Aorta (tissue), 5 donors: Measurements from ENCODE around the gene CD47. TPM values are rescaled to one million over a fixed set of nuclear protein-coding genes. Genes with fewer than 3 reads are reported as not detected.

ENCODE experiments used
- ATAC-seq: fragments of 200-7000 bp; cut with Tn5 transposase; one replicate; pipeline ENCODE4 v1.9.1; 2022; ENCODE audit warnings: moderate library complexity; ENCODE audit not compliant: low FRiP score
- DNase-seq, 2 donors: peaks; one replicate each; pipeline ENCODE4 v3.0.0-alpha.2; 2020
- H3K27ac ChIP-seq, 2 donors: one replicate each; pipeline ENCODE4 v1.5.1; 2013; ENCODE audit warnings: low read length in 2 of 2, mild to moderate bottlenecking in 2 of 2, moderate library complexity in 2 of 2, control low read depth in 1 of 2, inconsistent platforms in 1 of 2, low read depth in 1 of 2
- H3K27me3 ChIP-seq, 2 donors: one replicate each; pipeline ENCODE4 v1.6.1; 2013; ENCODE audit warnings: control low read depth in 1 of 2, low read length in 1 of 2, mild to moderate bottlenecking in 1 of 2, moderate library complexity in 1 of 2; ENCODE audit not compliant: insufficient read depth in 2 of 2, control insufficient read depth in 1 of 2
- H3K36me3 ChIP-seq, 2 donors: one replicate each; pipeline ENCODE4 v1.6.1; 2013; ENCODE audit warnings: control low read depth in 1 of 2, low read length in 1 of 2, mild to moderate bottlenecking in 1 of 2; ENCODE audit not compliant: insufficient read depth in 2 of 2, control insufficient read depth in 1 of 2
- H3K4me1 ChIP-seq, 2 donors: one replicate each; pipeline ENCODE4 v1.6.1; 2013; ENCODE audit warnings: low read length in 2 of 2, control low read depth in 1 of 2, mild to moderate bottlenecking in 1 of 2, moderate library complexity in 1 of 2; ENCODE audit not compliant: insufficient read depth in 2 of 2, control insufficient read depth in 1 of 2
- H3K4me3 ChIP-seq, 2 donors: one replicate each; pipeline ENCODE4 v1.5.1; 2013; ENCODE audit warnings: low read length in 2 of 2, control low read depth in 1 of 2, mild to moderate bottlenecking in 1 of 2
- H3K9me3 ChIP-seq: one replicate; pipeline ENCODE4 v1.6.1; 2013; ENCODE audit warnings: mild to moderate bottlenecking, low read length; ENCODE audit not compliant: control insufficient read depth
- WGBS, 2 donors: extraction: QIAGEN DNeasy Blood & Tissue Kit; methylation state at CpG; one replicate each; pipeline ENCODE4 v1.1.7; 2013; 5-methylcytosine and 5-hydroxymethylcytosine counted together
- intact Hi-C, 2 donors: fragments of 100-400 bp; cut with DNase I; formaldehyde crosslinking; loops; one replicate each; pipeline versions ENCODE4 v1.14.2 to v1.15.0; 2022
- polyA plus RNA-seq, 2 donors: library from polyadenylated mRNA; stranded (reverse); fragments of 200-250 nt; gene quantifications; one replicate each; pipeline ENCODE4 v1.2.3, GENCODE V29; 2013
- total RNA-seq, 2 donors: library from RNA; stranded (reverse); fragmentation: NEBNext Ultra II Directional; extraction: Animal tissue kit (Norgen Biotek cat#: 25700); gene quantifications; one replicate each; pipeline ENCODE4 v1.2.1, GENCODE V29; 2021
- donor health status: healthy with polysubstance abuse.
- donor health status: Bipolar disorder and iron deficiency.
- donor health status: DM: no; HTN: no; CAD: no.
- donor health status: DM: no; HTN: no; CAD: no.
- donor health status: DM: yes; HTN: yes; CAD: no.

CD47 gene
- total and polyA plus RNA-seq, 4 donors = 14.9 to 96.7 (median 58.9) TPM

- Histone ChIP-seq H3K4me3 (peak overlapping the region; percentile 73 to 80), H3K36me3 (no peaks in the 10 kb centered on the region), H3K9me3 (no peaks in the 10 kb centered on the region), H3K27me3 (no peaks in the 10 kb centered on the region), H3K4me1 (peaks cover 0 to 5% of the 10 kb centered on the region in 2 donors), H3K27ac (no peak overlapping the region)
- no peak for ATAC-seq
- no peak for DNase-seq
- intact Hi-C loops = no loop called here
- 1% methylated on average over 10 of the region's 10 CpGs for WGBS, 2 donors
These were observed 1.3 kb downstream of the CD47 start for GRCh38 chr3:108089579-108089978.

- no peaks in the 10 kb centered on the region for H3K36me3 ChIP-seq
- ATAC-seq (no peak), DNase-seq (no peak)
- peaks cover 0 to 8% of the 10 kb centered on the region in 2 donors for H3K4me1 ChIP-seq
- no peak overlapping the region for H3K27ac ChIP-seq
- H3K4me3 ChIP-seq = peak overlapping the region; percentile 28 to 80
- intact Hi-C loops = no loop called here
- no peaks in the 10 kb centered on the region for H3K9me3 ChIP-seq
- H3K27me3 ChIP-seq = no peaks in the 10 kb centered on the region
- WGBS, 2 donors = 12 to 13% methylated on average over 2 of the region's 2 CpGs
These were observed 2.1 kb downstream of the CD47 start for GRCh38 chr3:108088697-108089096.

- Histone ChIP-seq H3K27me3 (no peaks in the 10 kb centered on the region), H3K9me3 (no peaks in the 10 kb centered on the region), H3K36me3 (no peaks in the 10 kb centered on the region), H3K4me3 (no peak overlapping the region), H3K4me1 (peaks cover 0 to 8% of the 10 kb centered on the region in 2 donors), H3K27ac (no peak overlapping the region)
- WGBS, 2 donors = 71 to 72% methylated on average over 4 of the region's 4 CpGs
- intact Hi-C loops = no loop called here
- no peak for DNase-seq
- ATAC-seq = no peak
These were observed 2.7 kb downstream of the CD47 start for GRCh38 chr3:108088146-108088545.

GRCh38 chr3:108086653-108087052 lies 4.2 kb downstream of the CD47 start:
- intact Hi-C loops = no loop called here
- Histone ChIP-seq H3K4me3 (no peak overlapping the region), H3K36me3 (no peaks in the 10 kb centered on the region), H3K4me1 (peaks cover 0 to 11% of the 10 kb centered on the region in 2 donors), H3K27ac (no peak overlapping the region), H3K27me3 (no peaks in the 10 kb centered on the region), H3K9me3 (no peaks in the 10 kb centered on the region)
- no peak for DNase-seq
- 97 to 98% methylated on average over 4 of the region's 4 CpGs for whole genome bisulfite sequencing, 2 donors
- no peak for ATAC-seq

GRCh38 chr3:108085810-108086350 lies 5.0 kb downstream of the CD47 start:
- peaks cover 0 to 11% of the 10 kb centered on the region in 2 donors for H3K4me1 ChIP-seq
- no peak for ATAC-seq
- no peaks in the 10 kb centered on the region for H3K9me3 ChIP-seq
- no peaks in the 10 kb centered on the region for H3K27me3 ChIP-seq
- intact Hi-C loops = no loop called here
- WGBS, 2 donors = 87 to 92% methylated on average over 2 of the region's 2 CpGs
- H3K4me3 ChIP-seq = no peak overlapping the region
- H3K27ac ChIP-seq = no peak overlapping the region
- DNase-seq = no peak
- H3K36me3 ChIP-seq = no peaks in the 10 kb centered on the region

GRCh38 chr3:108085370-108085769 lies 5.5 kb downstream of the CD47 start:
- no peaks in the 10 kb centered on the region for H3K36me3 ChIP-seq
- H3K9me3 ChIP-seq = no peaks in the 10 kb centered on the region
- H3K4me1 ChIP-seq = peaks cover 0 to 11% of the 10 kb centered on the region in 2 donors
- no peak overlapping the region for H3K27ac ChIP-seq
- no peaks in the 10 kb centered on the region for H3K27me3 ChIP-seq
- no peak overlapping the region for H3K4me3 ChIP-seq
- ATAC-seq (no peak), DNase-seq (no peak)
- intact Hi-C loops = no loop called here

GRCh38 chr3:108079877-108080276 lies 11.0 kb downstream of the CD47 start:
- no peaks in the 10 kb centered on the region for H3K27me3 ChIP-seq
- no peak overlapping the region for H3K27ac ChIP-seq
- no peaks in the 10 kb centered on the region for H3K36me3 ChIP-seq
- H3K9me3 ChIP-seq = no peaks in the 10 kb centered on the region
- peaks cover 0 to 10% of the 10 kb centered on the region in 2 donors for H3K4me1 ChIP-seq
- 92 to 94% methylated on average over 5 of the region's 5 CpGs for WGBS, 2 donors
- ATAC-seq (no peak), DNase-seq (no peak)
- H3K4me3 ChIP-seq = no peak overlapping the region
- intact Hi-C loops = no loop called here

- intact Hi-C loops = no loop called here
- H3K27me3 ChIP-seq = no peaks in the 10 kb centered on the region
- WGBS, 2 donors = 93 to 99% methylated on average over 1 of the region's 1 CpG
- H3K4me3 ChIP-seq = no peak overlapping the region
- no peaks in the 10 kb centered on the region for H3K9me3 ChIP-seq
- DNase-seq = no peak
- H3K36me3 ChIP-seq = no peaks in the 10 kb centered on the region
- no peak for ATAC-seq
- H3K4me1 ChIP-seq = peaks cover 0 to 4% of the 10 kb centered on the region in 2 donors
- no peak overlapping the region for H3K27ac ChIP-seq
These were observed 11.8 kb downstream of the CD47 start for GRCh38 chr3:108079043-108079442.

- H3K4me3 ChIP-seq = no peak overlapping the region
- peaks cover 6 to 8% of the 10 kb centered on the region in 2 donors for H3K4me1 ChIP-seq
- 83 to 88% methylated on average over 2 of the region's 2 CpGs for WGBS, 2 donors
- no peak for ATAC-seq
- DNase-seq = no peak
- no peaks in the 10 kb centered on the region for H3K9me3 ChIP-seq
- H3K36me3 ChIP-seq = no peaks in the 10 kb centered on the region
- intact Hi-C loops = no loop called here
- H3K27me3 ChIP-seq = no peaks in the 10 kb centered on the region
- H3K27ac ChIP-seq = no peak overlapping the region
These were observed 14.3 kb downstream of the CD47 start for GRCh38 chr3:108076564-108076963.
